Osteoblast (primary cell): ENCODE measurements around the gene FGD1. TPM values are rescaled to one million over a fixed set of nuclear protein-coding genes. Genes with fewer than 3 reads are reported as not detected.

Experiments
- DNase-seq: peaks from one replicate; pipeline ENCODE4 v3.0.0; 2011; ENCODE audit warnings: low spot score, mixed read lengths; ENCODE audit not compliant: insufficient read length; ENCODE audit errors: missing footprints
- H2AFZ ChIP-seq: 2 replicates; pipeline ENCODE4 v1.6.0; 2011; ENCODE audit warnings: mild to moderate bottlenecking, low read length
- H3K27ac ChIP-seq: 2 replicates; pipeline ENCODE4 v1.5.1; 2011; ENCODE audit warnings: mild to moderate bottlenecking, low read depth, low read length, moderate library complexity
- H3K27me3 ChIP-seq: 2 replicates; pipeline ENCODE4 v1.6.0; 2012; ENCODE audit warnings: mild to moderate bottlenecking, control low read depth, inconsistent platforms, low read length, moderate library complexity; ENCODE audit not compliant: insufficient read depth
- H3K36me3 ChIP-seq: 2 replicates; pipeline ENCODE4 v1.5.1; 2011; ENCODE audit warnings: mild to moderate bottlenecking, low read length, control low read depth, moderate library complexity; ENCODE audit not compliant: insufficient read depth
- H3K4me1 ChIP-seq: 2 replicates; pipeline ENCODE4 v1.5.1; 2011; ENCODE audit warnings: mild to moderate bottlenecking, low read length, control low read depth, moderate library complexity; ENCODE audit not compliant: insufficient read depth
- H3K4me2 ChIP-seq: 2 replicates; pipeline ENCODE4 v1.6.0; 2011; ENCODE audit warnings: mild to moderate bottlenecking, low read length; ENCODE audit not compliant: insufficient read depth
- H3K4me3 ChIP-seq: fragments of 200-600 bp; sonication (generic); 3 replicates; pipeline ENCODE4 v1.5.1; 2012; ENCODE audit warnings: mild to moderate bottlenecking, low read length, inconsistent platforms; ENCODE audit not compliant: insufficient read depth
- H3K79me2 ChIP-seq: 2 replicates; pipeline ENCODE4 v1.6.0; 2012; ENCODE audit warnings: mild to moderate bottlenecking, low read length, control low read depth, inconsistent platforms; ENCODE audit not compliant: insufficient read depth
- H3K9me3 ChIP-seq: 2 replicates; pipeline ENCODE4 v1.5.1; 2011; ENCODE audit warnings: low read depth, low read length, control low read depth
- H4K20me1 ChIP-seq: 2 replicates; pipeline ENCODE4 v1.6.0; 2012; ENCODE audit warnings: mild to moderate bottlenecking, low read length, control low read depth; ENCODE audit not compliant: insufficient read depth
- total RNA-seq: library from RNA; depleted of rRNA; stranded (reverse); fragments of >200 nt; gene quantifications from 2 replicates; pipeline ENCODE4 v1.2.3, GENCODE V29; 2012
- TF ChIP-seq, protein P1 (sequence below): IDR thresholded peaks from 2 replicates; pipeline ENCODE4 v1.5.1; 2011; ENCODE audit warnings: mild to moderate bottlenecking, low read depth, low read length, moderate library complexity; ENCODE audit errors: extremely low read depth

FGD1 gene
- total RNA-seq, 1 donor: 8.7 TPM

DNA sequence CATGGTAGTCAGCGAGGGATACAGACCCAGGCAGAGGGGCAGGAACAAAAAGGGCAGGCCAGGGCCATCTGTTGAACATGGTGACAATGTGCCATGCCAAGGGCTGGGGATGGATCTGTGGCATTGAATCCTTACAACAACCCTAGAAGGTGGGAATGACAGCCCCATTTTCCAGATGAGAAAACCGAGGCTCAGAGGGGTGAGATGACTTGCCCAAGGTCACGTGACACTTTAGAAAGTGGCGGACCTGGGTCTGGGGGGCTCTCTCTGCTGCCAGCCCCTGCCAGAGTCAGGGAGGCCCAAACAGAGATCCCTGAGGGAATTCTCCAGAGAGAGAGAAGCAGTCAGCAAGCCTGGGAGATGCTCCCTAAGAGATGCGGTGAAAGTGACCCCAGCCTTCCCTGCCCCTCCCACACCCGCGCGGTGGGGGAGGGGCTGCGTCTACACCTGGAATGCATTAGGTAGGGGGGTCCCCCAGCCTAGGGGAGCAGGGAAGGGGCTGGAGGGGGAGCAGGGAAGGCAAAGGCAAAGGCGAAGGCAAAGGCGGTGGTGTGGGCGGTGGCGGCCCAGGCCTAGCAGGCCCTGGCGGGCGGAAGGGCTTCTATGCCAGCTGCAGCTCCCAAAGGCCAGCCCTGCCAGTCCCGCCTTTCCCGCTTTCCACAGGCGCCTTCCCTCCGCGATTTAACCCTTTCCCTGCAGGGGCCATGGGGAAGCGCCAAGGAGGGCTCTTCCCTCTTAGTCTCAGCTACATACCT is 13.0 kb downstream of the FGD1 start:
- DNase-seq: no peak
- Histone ChIP-seq H2AFZ (peak overlapping the region; percentile 59), H3K27ac (peak overlapping the region; percentile 26), H3K9me3 (no peaks in the 10 kb centered on the region), H3K4me1 (peaks cover 18% of the 10 kb centered on the region), H3K4me2 (peak overlapping the region; percentile 7), H3K36me3 (no peaks in the 10 kb centered on the region), H3K27me3 (no peaks in the 10 kb centered on the region), H3K79me2 (peaks cover 50% of the 10 kb centered on the region), H3K4me3 (peak overlapping the region; percentile 27), H4K20me1 (no peaks in the 10 kb centered on the region)
- TF ChIP-seq, protein P1, sequence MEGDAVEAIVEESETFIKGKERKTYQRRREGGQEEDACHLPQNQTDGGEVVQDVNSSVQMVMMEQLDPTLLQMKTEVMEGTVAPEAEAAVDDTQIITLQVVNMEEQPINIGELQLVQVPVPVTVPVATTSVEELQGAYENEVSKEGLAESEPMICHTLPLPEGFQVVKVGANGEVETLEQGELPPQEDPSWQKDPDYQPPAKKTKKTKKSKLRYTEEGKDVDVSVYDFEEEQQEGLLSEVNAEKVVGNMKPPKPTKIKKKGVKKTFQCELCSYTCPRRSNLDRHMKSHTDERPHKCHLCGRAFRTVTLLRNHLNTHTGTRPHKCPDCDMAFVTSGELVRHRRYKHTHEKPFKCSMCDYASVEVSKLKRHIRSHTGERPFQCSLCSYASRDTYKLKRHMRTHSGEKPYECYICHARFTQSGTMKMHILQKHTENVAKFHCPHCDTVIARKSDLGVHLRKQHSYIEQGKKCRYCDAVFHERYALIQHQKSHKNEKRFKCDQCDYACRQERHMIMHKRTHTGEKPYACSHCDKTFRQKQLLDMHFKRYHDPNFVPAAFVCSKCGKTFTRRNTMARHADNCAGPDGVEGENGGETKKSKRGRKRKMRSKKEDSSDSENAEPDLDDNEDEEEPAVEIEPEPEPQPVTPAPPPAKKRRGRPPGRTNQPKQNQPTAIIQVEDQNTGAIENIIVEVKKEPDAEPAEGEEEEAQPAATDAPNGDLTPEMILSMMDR: no peak

- Histone ChIP-seq H3K36me3 (no peaks in the 10 kb centered on the region), H3K4me3 (no peak overlapping the region), H2AFZ (no peak overlapping the region), H3K27ac (no peak overlapping the region), H3K27me3 (no peaks in the 10 kb centered on the region), H3K79me2 (peaks cover 62% of the 10 kb centered on the region), H3K4me2 (no peak overlapping the region), H4K20me1 (peaks cover 10% of the 10 kb centered on the region), H3K9me3 (no peaks in the 10 kb centered on the region), H3K4me1 (peaks cover 18% of the 10 kb centered on the region)
- no peak for DNase-seq
- TF ChIP-seq, protein P1: no peak
Measured at GRCh38 chrX:54479136-54480111, 16.6 kb downstream of the FGD1 start.

DNA sequence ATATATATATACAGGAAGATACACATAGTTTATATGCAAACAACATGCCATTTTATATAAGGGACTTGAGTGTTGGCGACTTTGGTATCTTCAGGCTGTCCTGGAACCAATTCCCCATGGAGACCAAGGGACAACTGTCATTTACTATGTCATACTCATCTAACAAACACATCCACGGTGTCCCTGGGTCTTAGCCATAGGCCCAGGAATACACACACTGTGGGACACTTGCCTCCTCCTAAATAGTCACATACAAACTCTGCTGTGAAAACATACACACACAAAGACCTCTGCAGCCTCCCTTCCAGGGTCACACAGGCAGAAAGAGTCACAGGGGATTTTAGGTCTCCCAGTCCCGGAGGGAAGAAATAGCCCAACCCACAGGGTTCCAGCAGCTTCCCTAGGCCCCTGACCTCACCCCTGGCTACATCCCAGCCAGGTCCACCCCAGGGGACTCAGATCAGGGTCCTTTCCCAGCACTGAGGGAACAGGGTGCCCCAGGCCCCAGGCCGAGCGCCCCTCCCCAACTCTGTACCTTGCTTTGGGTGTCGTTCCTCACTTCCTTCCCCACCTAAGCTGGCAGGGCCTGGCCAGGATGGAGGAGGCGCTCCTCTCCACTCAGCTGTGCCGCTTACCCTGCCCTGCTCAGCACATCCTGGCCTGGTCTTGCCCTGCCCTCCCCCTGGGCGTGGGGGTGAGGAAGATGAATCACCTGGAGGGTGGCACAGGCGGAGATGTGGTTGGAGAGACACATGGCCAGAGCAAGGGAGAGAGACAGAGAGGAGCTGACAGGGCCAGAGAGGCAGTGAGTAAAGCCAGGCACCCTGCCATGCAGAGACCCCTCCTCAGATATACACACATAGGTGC is 21.8 kb downstream of the FGD1 start:
- H3K36me3 ChIP-seq: peaks cover 5% of the 10 kb centered on the region
- TF ChIP-seq, protein P1: no peak
- no peak overlapping the region for H3K4me3 ChIP-seq
- no peak overlapping the region for H3K27ac ChIP-seq
- no peaks in the 10 kb centered on the region for H3K27me3 ChIP-seq
- H3K79me2 ChIP-seq: peaks cover 54% of the 10 kb centered on the region
- DNase-seq: peak; percentile 73
- no peak overlapping the region for H3K4me2 ChIP-seq
- no peaks in the 10 kb centered on the region for H3K4me1 ChIP-seq
- no peak overlapping the region for H2AFZ ChIP-seq
- no peaks in the 10 kb centered on the region for H3K9me3 ChIP-seq
- H4K20me1 ChIP-seq: peaks cover 11% of the 10 kb centered on the region
